Measurements from ENCODE around the gene ASTN2. TPM values are rescaled to one million over a fixed set of nuclear protein-coding genes. Genes with fewer than 3 reads are reported as not detected.

Gene ASTN2
- polyA plus RNA-seq, 1 experiment = 6.6 TPM

DNA sequence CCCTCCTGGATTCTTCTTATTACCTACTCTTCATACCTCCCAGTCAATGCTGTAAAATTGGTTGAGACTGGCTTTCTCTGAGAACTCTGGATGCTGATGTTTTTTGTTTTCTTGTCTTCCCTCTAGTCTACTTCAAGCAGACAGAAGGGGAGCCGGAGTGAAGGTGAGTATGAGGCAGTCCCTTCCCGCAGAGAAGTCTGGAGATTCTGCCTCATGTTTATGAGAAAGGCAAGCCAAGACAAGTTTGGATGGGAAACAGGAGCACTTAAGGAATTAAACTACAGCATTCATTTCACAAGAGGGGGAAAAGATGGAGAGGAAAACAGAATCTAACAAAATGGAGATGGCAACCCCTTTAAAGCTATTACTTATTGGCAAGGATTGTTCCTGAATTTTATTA lies 481.6 kb downstream of the ASTN2 start:
- no peak overlapping the region for H3K27ac ChIP-seq (ENCODE audit: low read depth, low read length)
- DNase-seq (ENCODE audit: low read depth, low spot score) = no peak
- H3K27me3 ChIP-seq (ENCODE audit: control insufficient read depth, insufficient read depth, low read length) = peaks cover 5% of the 10 kb centered on the region
- TF ChIP-seq, protein P1, sequence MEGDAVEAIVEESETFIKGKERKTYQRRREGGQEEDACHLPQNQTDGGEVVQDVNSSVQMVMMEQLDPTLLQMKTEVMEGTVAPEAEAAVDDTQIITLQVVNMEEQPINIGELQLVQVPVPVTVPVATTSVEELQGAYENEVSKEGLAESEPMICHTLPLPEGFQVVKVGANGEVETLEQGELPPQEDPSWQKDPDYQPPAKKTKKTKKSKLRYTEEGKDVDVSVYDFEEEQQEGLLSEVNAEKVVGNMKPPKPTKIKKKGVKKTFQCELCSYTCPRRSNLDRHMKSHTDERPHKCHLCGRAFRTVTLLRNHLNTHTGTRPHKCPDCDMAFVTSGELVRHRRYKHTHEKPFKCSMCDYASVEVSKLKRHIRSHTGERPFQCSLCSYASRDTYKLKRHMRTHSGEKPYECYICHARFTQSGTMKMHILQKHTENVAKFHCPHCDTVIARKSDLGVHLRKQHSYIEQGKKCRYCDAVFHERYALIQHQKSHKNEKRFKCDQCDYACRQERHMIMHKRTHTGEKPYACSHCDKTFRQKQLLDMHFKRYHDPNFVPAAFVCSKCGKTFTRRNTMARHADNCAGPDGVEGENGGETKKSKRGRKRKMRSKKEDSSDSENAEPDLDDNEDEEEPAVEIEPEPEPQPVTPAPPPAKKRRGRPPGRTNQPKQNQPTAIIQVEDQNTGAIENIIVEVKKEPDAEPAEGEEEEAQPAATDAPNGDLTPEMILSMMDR (IDR thresholded peaks at IDR 0.05; ENCODE audit: low read depth, low read length) = no peak
- POLR2A ChIA-PET = no interaction called here
- CTCF ChIA-PET = interaction anchor here (0.5 to 1.4 kb wide), 3 partner anchors 42 to 73 kb away, joined by 3 to 5 read pairs (median 4); no protein-coding TSS in a partner anchor
- H3K4me3 ChIP-seq (ENCODE audit: low read depth, low read length) = no peak overlapping the region
- H3K9me3 ChIP-seq (ENCODE audit: control insufficient read depth, insufficient read depth, low read length) = no peaks in the 10 kb centered on the region

DNA sequence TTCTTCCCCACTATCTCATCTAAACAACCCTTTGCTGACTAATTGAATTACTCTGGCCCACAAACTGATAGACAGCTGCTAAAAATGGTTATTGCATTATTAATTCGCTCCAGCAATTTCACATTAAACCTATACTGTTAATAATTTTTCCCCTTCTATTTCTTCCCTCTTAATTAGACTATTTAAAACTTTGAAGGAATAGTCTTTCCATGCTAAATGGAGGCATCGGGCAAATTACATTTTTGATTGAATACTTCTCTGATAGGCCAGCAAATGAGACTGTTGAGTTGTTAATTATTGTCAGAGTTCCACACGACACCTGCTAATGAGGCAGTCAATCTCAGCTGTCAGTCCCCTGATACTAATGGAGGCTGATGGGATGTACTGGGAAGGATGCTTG lies 485.2 kb downstream of the ASTN2 start:
- POLR2A ChIA-PET = no interaction called here
- CTCF ChIA-PET = no interaction called here
- no peak for DNase-seq (ENCODE audit: low read depth, low spot score)
- Histone ChIP-seq H3K9me3 (ENCODE audit: control insufficient read depth, insufficient read depth, low read length) (no peaks in the 10 kb centered on the region), H3K4me3 (ENCODE audit: low read depth, low read length) (no peak overlapping the region), H3K27me3 (ENCODE audit: control insufficient read depth, insufficient read depth, low read length) (peaks cover 5% of the 10 kb centered on the region), H3K27ac (ENCODE audit: low read depth, low read length) (no peak overlapping the region)
- TF ChIP-seq, protein P1 (IDR thresholded peaks at IDR 0.05; ENCODE audit: low read depth, low read length) = no peak

DNA sequence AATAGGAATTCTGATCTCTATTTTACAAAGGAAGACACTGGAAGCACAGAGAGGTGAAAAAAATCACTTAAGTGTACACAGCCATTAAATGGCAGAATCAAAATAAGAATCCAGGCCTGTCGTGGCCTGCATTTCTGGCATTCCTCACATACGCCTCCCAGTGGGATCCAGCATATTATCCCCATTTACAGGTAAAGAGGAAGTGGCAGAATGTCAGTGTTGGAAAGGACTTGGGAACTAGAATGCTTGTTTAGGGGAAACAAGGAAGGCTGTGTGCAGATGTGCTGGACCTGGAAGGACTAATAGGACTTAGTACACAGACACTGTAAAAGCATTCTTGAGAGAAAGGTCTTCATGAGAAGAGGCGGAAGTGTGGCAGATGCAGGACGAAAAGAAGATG lies 486.0 kb downstream of the ASTN2 start:
- Histone ChIP-seq H3K27me3 (ENCODE audit: control insufficient read depth, insufficient read depth, low read length) (peaks cover 5% of the 10 kb centered on the region), H3K4me3 (ENCODE audit: low read depth, low read length) (no peak overlapping the region), H3K9me3 (ENCODE audit: control insufficient read depth, insufficient read depth, low read length) (no peaks in the 10 kb centered on the region), H3K27ac (ENCODE audit: low read depth, low read length) (no peak overlapping the region)
- TF ChIP-seq, protein P1 (IDR thresholded peaks at IDR 0.05; ENCODE audit: low read depth, low read length) = no peak
- DNase-seq (ENCODE audit: low read depth, low spot score) = no peak
- POLR2A ChIA-PET = no interaction called here
- CTCF ChIA-PET = no interaction called here

DNA sequence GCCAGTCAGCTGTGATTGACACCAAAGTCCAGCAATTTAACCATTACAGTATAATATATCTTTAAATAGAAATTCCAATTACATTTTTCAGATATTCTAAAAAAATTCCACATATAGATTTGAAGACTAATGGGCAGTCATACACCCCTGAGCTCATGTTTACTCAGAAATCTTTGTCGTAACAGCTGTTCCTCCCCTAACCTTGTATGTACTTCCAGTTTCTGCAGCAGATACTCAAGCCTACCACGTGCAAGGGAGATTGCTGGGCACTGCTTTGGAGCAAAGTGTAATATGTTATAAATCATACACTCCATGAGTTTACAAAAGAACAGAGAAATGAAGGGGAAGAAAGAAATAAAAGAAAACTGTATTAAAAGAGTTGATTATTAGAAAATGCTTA lies 486.6 kb downstream of the ASTN2 start:
- ChIA-PET POLR2A (no interaction called here), CTCF (interaction anchor here (0.6 to 1.2 kb wide), 2 partner anchors 68 to 1491 kb away, joined by 3 to 7 read pairs; no protein-coding TSS in a partner anchor)
- Histone ChIP-seq H3K9me3 (ENCODE audit: control insufficient read depth, insufficient read depth, low read length) (no peaks in the 10 kb centered on the region), H3K27me3 (ENCODE audit: control insufficient read depth, insufficient read depth, low read length) (peaks cover 4% of the 10 kb centered on the region), H3K4me3 (ENCODE audit: low read depth, low read length) (no peak overlapping the region), H3K27ac (ENCODE audit: low read depth, low read length) (no peak overlapping the region)
- no peak for DNase-seq (ENCODE audit: low read depth, low spot score)
- TF ChIP-seq, protein P1 (IDR thresholded peaks at IDR 0.05; ENCODE audit: low read depth, low read length) = no peak

DNA sequence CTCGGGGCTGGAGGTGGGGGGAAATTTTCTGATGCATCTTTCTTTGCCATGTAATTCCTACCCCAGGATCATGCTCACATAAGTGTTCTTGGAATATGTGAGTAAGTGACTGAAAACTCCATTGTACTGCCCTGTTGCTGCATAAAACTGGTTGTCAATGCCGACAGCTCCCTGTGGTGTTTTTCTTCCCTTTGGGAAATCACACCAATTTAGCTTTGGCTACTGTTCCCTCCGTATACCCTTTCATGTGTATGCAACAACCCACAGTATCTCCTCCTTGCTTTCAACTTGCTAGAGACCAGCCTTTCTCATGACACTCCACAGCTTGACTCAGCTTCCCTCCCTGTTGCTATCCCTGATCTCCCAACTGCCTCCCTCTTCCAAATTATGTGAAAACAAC lies 487.1 kb downstream of the ASTN2 start:
- TF ChIP-seq, protein P1 (IDR thresholded peaks at IDR 0.05; ENCODE audit: low read depth, low read length) = no peak
- peaks cover 2% of the 10 kb centered on the region for H3K27me3 ChIP-seq (ENCODE audit: control insufficient read depth, insufficient read depth, low read length)
- DNase-seq (ENCODE audit: low read depth, low spot score) = no peak
- no peaks in the 10 kb centered on the region for H3K9me3 ChIP-seq (ENCODE audit: control insufficient read depth, insufficient read depth, low read length)
- ChIA-PET POLR2A (no interaction called here), CTCF (interaction anchor here (0.6 to 1.2 kb wide), 3 partner anchors 67 to 1491 kb away, joined by 3 to 7 read pairs (median 4); no protein-coding TSS in a partner anchor)
- no peak overlapping the region for H3K4me3 ChIP-seq (ENCODE audit: low read depth, low read length)
- no peak overlapping the region for H3K27ac ChIP-seq (ENCODE audit: low read depth, low read length)

Data from AG04450 (cell line).